ENCODE results near the gene TEAD2. TPM values are rescaled to one million over a fixed set of nuclear protein-coding genes. Genes with fewer than 3 reads are reported as not detected.
"Not testable (repeated sequence)": the region's sequence is repeated elsewhere in the genome, so short reads cannot be mapped to it uniquely, and the experiment has no call there.

TEAD2 gene
- polyA plus RNA-seq, 2 donors = 6.0 to 8.3 TPM

GRCh38 chr19:49325756-49326155 is 36.5 kb downstream of the TEAD2 start:
- H3K4me1 ChIP-seq (ENCODE audit: control insufficient read depth in 2 of 2, insufficient read depth in 2 of 2, low read length in 1 of 2) = not testable (repeated sequence)
- 92 to 94% methylated on average over 13 of the region's 13 CpGs for WGBS, 2 donors

GRCh38 chr19:49324801-49325576 is 37.2 kb downstream of the TEAD2 start, which contains the start of gene SLC6A16:
Gene SLC6A16, minus strand, starts transcription at chr19:49325191. Its CDS starts 13,844 bp downstream, at chr19:49311347.
- no peaks in the 10 kb centered on the region for H3K27me3 ChIP-seq (ENCODE audit: control insufficient read depth in 1 of 2, insufficient read depth in 2 of 2, low read length in 2 of 2)
- 93 to 94% methylated on average over 38 of the region's 38 CpGs for WGBS, 2 donors
- H3K36me3 ChIP-seq (ENCODE audit: control insufficient read depth in 2 of 2, insufficient read depth in 2 of 2, low read length in 1 of 2) = no peaks in the 10 kb centered on the region
- no peak within 1 kb of the TSS for H3K4me3 ChIP-seq (ENCODE audit: low read depth in 1 of 2, low read length in 2 of 2)
- H3K9me3 ChIP-seq (ENCODE audit: control insufficient read depth in 2 of 2, insufficient read depth in 1 of 2, low read depth in 1 of 2, low read length in 1 of 2) = no peaks in the 10 kb centered on the region
- H3K4me1 ChIP-seq (ENCODE audit: control insufficient read depth in 2 of 2, insufficient read depth in 2 of 2, low read length in 1 of 2) = no peaks in the 10 kb centered on the region
- H3K27ac ChIP-seq (ENCODE audit: low read depth in 2 of 2, low read length in 1 of 2) = no peak within 1 kb of the TSS

More at GRCh38 chr19:49325756-49326155, 36.5 kb downstream of the TEAD2 start:
- H3K36me3 ChIP-seq (ENCODE audit: control insufficient read depth in 2 of 2, insufficient read depth in 2 of 2, low read length in 1 of 2); H3K27ac ChIP-seq (ENCODE audit: low read depth in 2 of 2, low read length in 1 of 2); H3K27me3 ChIP-seq (ENCODE audit: control insufficient read depth in 1 of 2, insufficient read depth in 2 of 2, low read length in 2 of 2); H3K4me3 ChIP-seq (ENCODE audit: low read depth in 1 of 2, low read length in 2 of 2); H3K9me3 ChIP-seq (ENCODE audit: control insufficient read depth in 2 of 2, insufficient read depth in 1 of 2, low read depth in 1 of 2, low read length in 1 of 2): not testable (repeated sequence)

- H3K27ac ChIP-seq (ENCODE audit: low read depth in 2 of 2, low read length in 1 of 2) = no peak overlapping the region
- no peaks in the 10 kb centered on the region for H3K9me3 ChIP-seq (ENCODE audit: control insufficient read depth in 2 of 2, insufficient read depth in 1 of 2, low read depth in 1 of 2, low read length in 1 of 2)
- no peaks in the 10 kb centered on the region for H3K36me3 ChIP-seq (ENCODE audit: control insufficient read depth in 2 of 2, insufficient read depth in 2 of 2, low read length in 1 of 2)
- no peak overlapping the region for H3K4me3 ChIP-seq (ENCODE audit: low read depth in 1 of 2, low read length in 2 of 2)
- H3K4me1 ChIP-seq (ENCODE audit: control insufficient read depth in 2 of 2, insufficient read depth in 2 of 2, low read length in 1 of 2) = no peaks in the 10 kb centered on the region
- no peaks in the 10 kb centered on the region for H3K27me3 ChIP-seq (ENCODE audit: control insufficient read depth in 1 of 2, insufficient read depth in 2 of 2, low read length in 2 of 2)
Measured at GRCh38 chr19:49318296-49318695, 43.9 kb downstream of the TEAD2 start.

GRCh38 chr19:49316284-49316683 is 45.9 kb downstream of the TEAD2 start:
- Histone ChIP-seq H3K4me1 (ENCODE audit: control insufficient read depth in 2 of 2, insufficient read depth in 2 of 2, low read length in 1 of 2) (no peaks in the 10 kb centered on the region), H3K9me3 (ENCODE audit: control insufficient read depth in 2 of 2, insufficient read depth in 1 of 2, low read depth in 1 of 2, low read length in 1 of 2) (no peaks in the 10 kb centered on the region), H3K4me3 (ENCODE audit: low read depth in 1 of 2, low read length in 2 of 2) (no peak overlapping the region), H3K27ac (ENCODE audit: low read depth in 2 of 2, low read length in 1 of 2) (no peak overlapping the region), H3K36me3 (ENCODE audit: control insufficient read depth in 2 of 2, insufficient read depth in 2 of 2, low read length in 1 of 2) (no peaks in the 10 kb centered on the region), H3K27me3 (ENCODE audit: control insufficient read depth in 1 of 2, insufficient read depth in 2 of 2, low read length in 2 of 2) (no peaks in the 10 kb centered on the region)

GRCh38 chr19:49315111-49315510 is 47.1 kb downstream of the TEAD2 start:
- 80 to 89% methylated on average over 1 of the region's 1 CpG for WGBS, 2 donors
- H3K36me3 ChIP-seq (ENCODE audit: control insufficient read depth in 2 of 2, insufficient read depth in 2 of 2, low read length in 1 of 2) = peaks cover 0 to 2% of the 10 kb centered on the region in 2 donors

GRCh38 chr19:49309087-49309486 is 53.1 kb downstream of the TEAD2 start:
- Histone ChIP-seq H3K27ac (ENCODE audit: low read depth in 2 of 2, low read length in 1 of 2) (no peak overlapping the region), H3K9me3 (ENCODE audit: control insufficient read depth in 2 of 2, insufficient read depth in 1 of 2, low read depth in 1 of 2, low read length in 1 of 2) (no peaks in the 10 kb centered on the region), H3K4me3 (ENCODE audit: low read depth in 1 of 2, low read length in 2 of 2) (no peak overlapping the region), H3K27me3 (ENCODE audit: control insufficient read depth in 1 of 2, insufficient read depth in 2 of 2, low read length in 2 of 2) (no peaks in the 10 kb centered on the region), H3K36me3 (ENCODE audit: control insufficient read depth in 2 of 2, insufficient read depth in 2 of 2, low read length in 1 of 2) (peaks cover 0 to 5% of the 10 kb centered on the region in 2 donors), H3K4me1 (ENCODE audit: control insufficient read depth in 2 of 2, insufficient read depth in 2 of 2, low read length in 1 of 2) (no peaks in the 10 kb centered on the region)
- WGBS, 2 donors = 88 to 93% methylated on average over 6 of the region's 6 CpGs

More at GRCh38 chr19:49315111-49315510, 47.1 kb downstream of the TEAD2 start:
- Histone ChIP-seq H3K4me3 (ENCODE audit: low read depth in 1 of 2, low read length in 2 of 2) (no peak overlapping the region), H3K4me1 (ENCODE audit: control insufficient read depth in 2 of 2, insufficient read depth in 2 of 2, low read length in 1 of 2) (no peaks in the 10 kb centered on the region), H3K9me3 (ENCODE audit: control insufficient read depth in 2 of 2, insufficient read depth in 1 of 2, low read depth in 1 of 2, low read length in 1 of 2) (no peaks in the 10 kb centered on the region), H3K27ac (ENCODE audit: low read depth in 2 of 2, low read length in 1 of 2) (no peak overlapping the region), H3K27me3 (ENCODE audit: control insufficient read depth in 1 of 2, insufficient read depth in 2 of 2, low read length in 2 of 2) (no peaks in the 10 kb centered on the region)

- H3K36me3 ChIP-seq (ENCODE audit: control insufficient read depth in 2 of 2, insufficient read depth in 2 of 2, low read length in 1 of 2); H3K4me3 ChIP-seq (ENCODE audit: low read depth in 1 of 2, low read length in 2 of 2): not testable (repeated sequence)
- 80 to 85% methylated on average over 7 of the region's 7 CpGs for WGBS, 2 donors
Measured at GRCh38 chr19:49306734-49307133, 55.5 kb downstream of the TEAD2 start.

GRCh38 chr19:49301866-49302252 is 60.4 kb downstream of the TEAD2 start:
- no peaks in the 10 kb centered on the region for H3K36me3 ChIP-seq (ENCODE audit: control insufficient read depth in 2 of 2, insufficient read depth in 2 of 2, low read length in 1 of 2)
- no peaks in the 10 kb centered on the region for H3K27me3 ChIP-seq (ENCODE audit: control insufficient read depth in 1 of 2, insufficient read depth in 2 of 2, low read length in 2 of 2)
- H3K9me3 ChIP-seq (ENCODE audit: control insufficient read depth in 2 of 2, insufficient read depth in 1 of 2, low read depth in 1 of 2, low read length in 1 of 2) = no peaks in the 10 kb centered on the region
- no peaks in the 10 kb centered on the region for H3K4me1 ChIP-seq (ENCODE audit: control insufficient read depth in 2 of 2, insufficient read depth in 2 of 2, low read length in 1 of 2)
- H3K27ac ChIP-seq (ENCODE audit: low read depth in 2 of 2, low read length in 1 of 2) = no peak overlapping the region
- no peak overlapping the region for H3K4me3 ChIP-seq (ENCODE audit: low read depth in 1 of 2, low read length in 2 of 2)
- 80 to 82% methylated on average over 5 of the region's 5 CpGs for WGBS, 2 donors

More at GRCh38 chr19:49306734-49307133, 55.5 kb downstream of the TEAD2 start:
- not testable (repeated sequence) for H3K4me1 ChIP-seq (ENCODE audit: control insufficient read depth in 2 of 2, insufficient read depth in 2 of 2, low read length in 1 of 2); H3K9me3 ChIP-seq (ENCODE audit: control insufficient read depth in 2 of 2, insufficient read depth in 1 of 2, low read depth in 1 of 2, low read length in 1 of 2); H3K27me3 ChIP-seq (ENCODE audit: control insufficient read depth in 1 of 2, insufficient read depth in 2 of 2, low read length in 2 of 2); H3K27ac ChIP-seq (ENCODE audit: low read depth in 2 of 2, low read length in 1 of 2)

GRCh38 chr19:49301165-49301865 is 60.9 kb downstream of the TEAD2 start:
- Histone ChIP-seq H3K27me3 (ENCODE audit: control insufficient read depth in 1 of 2, insufficient read depth in 2 of 2, low read length in 2 of 2) (no peaks in the 10 kb centered on the region), H3K36me3 (ENCODE audit: control insufficient read depth in 2 of 2, insufficient read depth in 2 of 2, low read length in 1 of 2) (no peaks in the 10 kb centered on the region)

More at GRCh38 chr19:49301165-49301865, 60.9 kb downstream of the TEAD2 start:
- H3K9me3 ChIP-seq (ENCODE audit: control insufficient read depth in 2 of 2, insufficient read depth in 1 of 2, low read depth in 1 of 2, low read length in 1 of 2) = no peaks in the 10 kb centered on the region
- no peak overlapping the region for H3K4me3 ChIP-seq (ENCODE audit: low read depth in 1 of 2, low read length in 2 of 2)
- H3K27ac ChIP-seq (ENCODE audit: low read depth in 2 of 2, low read length in 1 of 2) = no peak overlapping the region
- no peaks in the 10 kb centered on the region for H3K4me1 ChIP-seq (ENCODE audit: control insufficient read depth in 2 of 2, insufficient read depth in 2 of 2, low read length in 1 of 2)
- 19 to 24% methylated on average over 8 of the region's 8 CpGs for WGBS, 2 donors

All from esophagus (tissue), 2 donors.